ENCODE measurements around the gene CHST13.

DNA sequence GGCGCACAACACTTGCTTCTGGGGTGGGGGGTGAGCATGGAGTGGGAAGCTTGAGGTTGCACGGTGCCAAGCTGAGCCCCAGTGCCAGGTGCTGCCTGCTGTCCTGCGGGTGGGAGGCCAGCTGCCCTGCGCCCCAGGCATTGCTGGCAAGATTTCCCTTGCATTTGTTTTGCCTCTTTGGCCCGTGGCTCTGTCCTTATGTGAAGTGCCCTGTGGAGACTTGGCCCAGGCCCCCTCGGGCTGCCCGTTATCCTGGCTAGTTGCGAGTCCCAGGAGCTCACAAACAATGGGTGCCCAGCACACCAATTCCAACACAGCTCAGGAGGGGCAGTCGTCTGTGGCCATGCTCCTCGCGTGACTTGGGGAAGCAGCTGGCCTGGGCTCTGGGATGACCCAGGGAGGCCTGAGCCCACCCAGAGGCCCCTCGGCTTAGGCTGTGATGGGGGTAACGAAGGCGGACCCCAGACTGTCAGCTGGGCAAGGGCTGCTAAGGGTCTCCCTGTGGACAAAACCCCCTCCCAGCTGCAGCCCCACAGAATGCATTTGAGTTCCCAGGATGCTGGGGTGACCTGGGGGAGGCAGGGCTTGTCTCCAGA, 28.8 kb downstream of the CHST13 start:
- TF ChIP-seq, protein P1, sequence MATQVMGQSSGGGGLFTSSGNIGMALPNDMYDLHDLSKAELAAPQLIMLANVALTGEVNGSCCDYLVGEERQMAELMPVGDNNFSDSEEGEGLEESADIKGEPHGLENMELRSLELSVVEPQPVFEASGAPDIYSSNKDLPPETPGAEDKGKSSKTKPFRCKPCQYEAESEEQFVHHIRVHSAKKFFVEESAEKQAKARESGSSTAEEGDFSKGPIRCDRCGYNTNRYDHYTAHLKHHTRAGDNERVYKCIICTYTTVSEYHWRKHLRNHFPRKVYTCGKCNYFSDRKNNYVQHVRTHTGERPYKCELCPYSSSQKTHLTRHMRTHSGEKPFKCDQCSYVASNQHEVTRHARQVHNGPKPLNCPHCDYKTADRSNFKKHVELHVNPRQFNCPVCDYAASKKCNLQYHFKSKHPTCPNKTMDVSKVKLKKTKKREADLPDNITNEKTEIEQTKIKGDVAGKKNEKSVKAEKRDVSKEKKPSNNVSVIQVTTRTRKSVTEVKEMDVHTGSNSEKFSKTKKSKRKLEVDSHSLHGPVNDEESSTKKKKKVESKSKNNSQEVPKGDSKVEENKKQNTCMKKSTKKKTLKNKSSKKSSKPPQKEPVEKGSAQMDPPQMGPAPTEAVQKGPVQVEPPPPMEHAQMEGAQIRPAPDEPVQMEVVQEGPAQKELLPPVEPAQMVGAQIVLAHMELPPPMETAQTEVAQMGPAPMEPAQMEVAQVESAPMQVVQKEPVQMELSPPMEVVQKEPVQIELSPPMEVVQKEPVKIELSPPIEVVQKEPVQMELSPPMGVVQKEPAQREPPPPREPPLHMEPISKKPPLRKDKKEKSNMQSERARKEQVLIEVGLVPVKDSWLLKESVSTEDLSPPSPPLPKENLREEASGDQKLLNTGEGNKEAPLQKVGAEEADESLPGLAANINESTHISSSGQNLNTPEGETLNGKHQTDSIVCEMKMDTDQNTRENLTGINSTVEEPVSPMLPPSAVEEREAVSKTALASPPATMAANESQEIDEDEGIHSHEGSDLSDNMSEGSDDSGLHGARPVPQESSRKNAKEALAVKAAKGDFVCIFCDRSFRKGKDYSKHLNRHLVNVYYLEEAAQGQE (tag by site-specific recombination; IDR thresholded peaks at IDR 0.05), result no peak
- TF ChIP-seq, protein P2, sequence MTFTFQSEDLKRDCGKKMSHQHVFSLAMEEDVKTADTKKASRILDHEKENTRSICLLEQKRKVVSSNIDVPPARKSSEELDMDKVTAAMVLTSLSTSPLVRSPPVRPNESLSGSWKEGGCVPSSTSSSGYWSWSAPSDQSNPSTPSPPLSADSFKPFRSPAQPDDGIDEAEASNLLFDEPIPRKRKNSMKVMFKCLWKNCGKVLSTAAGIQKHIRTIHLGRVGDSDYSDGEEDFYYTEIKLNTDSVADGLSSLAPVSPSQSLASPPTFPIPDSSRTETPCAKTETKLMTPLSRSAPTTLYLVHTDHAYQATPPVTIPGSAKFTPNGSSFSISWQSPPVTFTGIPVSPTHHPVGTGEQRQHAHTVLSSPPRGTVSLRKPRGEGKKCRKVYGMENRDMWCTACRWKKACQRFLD (tag by site-specific recombination; IDR thresholded peaks at IDR 0.05), result no peak
- TF ChIP-seq, protein P3, sequence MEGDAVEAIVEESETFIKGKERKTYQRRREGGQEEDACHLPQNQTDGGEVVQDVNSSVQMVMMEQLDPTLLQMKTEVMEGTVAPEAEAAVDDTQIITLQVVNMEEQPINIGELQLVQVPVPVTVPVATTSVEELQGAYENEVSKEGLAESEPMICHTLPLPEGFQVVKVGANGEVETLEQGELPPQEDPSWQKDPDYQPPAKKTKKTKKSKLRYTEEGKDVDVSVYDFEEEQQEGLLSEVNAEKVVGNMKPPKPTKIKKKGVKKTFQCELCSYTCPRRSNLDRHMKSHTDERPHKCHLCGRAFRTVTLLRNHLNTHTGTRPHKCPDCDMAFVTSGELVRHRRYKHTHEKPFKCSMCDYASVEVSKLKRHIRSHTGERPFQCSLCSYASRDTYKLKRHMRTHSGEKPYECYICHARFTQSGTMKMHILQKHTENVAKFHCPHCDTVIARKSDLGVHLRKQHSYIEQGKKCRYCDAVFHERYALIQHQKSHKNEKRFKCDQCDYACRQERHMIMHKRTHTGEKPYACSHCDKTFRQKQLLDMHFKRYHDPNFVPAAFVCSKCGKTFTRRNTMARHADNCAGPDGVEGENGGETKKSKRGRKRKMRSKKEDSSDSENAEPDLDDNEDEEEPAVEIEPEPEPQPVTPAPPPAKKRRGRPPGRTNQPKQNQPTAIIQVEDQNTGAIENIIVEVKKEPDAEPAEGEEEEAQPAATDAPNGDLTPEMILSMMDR (tag by site-specific recombination; IDR thresholded peaks at IDR 0.05), result no peak
- TF ChIP-seq ZNF239 (tag by site-specific recombination; IDR thresholded peaks at IDR 0.05), result no peak
- TF ChIP-seq, protein P4, sequence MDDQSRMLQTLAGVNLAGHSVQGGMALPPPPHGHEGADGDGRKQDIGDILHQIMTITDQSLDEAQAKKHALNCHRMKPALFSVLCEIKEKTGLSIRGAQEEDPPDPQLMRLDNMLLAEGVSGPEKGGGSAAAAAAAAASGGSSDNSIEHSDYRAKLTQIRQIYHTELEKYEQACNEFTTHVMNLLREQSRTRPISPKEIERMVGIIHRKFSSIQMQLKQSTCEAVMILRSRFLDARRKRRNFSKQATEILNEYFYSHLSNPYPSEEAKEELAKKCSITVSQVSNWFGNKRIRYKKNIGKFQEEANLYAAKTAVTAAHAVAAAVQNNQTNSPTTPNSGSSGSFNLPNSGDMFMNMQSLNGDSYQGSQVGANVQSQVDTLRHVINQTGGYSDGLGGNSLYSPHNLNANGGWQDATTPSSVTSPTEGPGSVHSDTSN (CRISPR knock-in tag; IDR thresholded peaks at IDR 0.05), result no peak
- TF ChIP-seq, protein P5, sequence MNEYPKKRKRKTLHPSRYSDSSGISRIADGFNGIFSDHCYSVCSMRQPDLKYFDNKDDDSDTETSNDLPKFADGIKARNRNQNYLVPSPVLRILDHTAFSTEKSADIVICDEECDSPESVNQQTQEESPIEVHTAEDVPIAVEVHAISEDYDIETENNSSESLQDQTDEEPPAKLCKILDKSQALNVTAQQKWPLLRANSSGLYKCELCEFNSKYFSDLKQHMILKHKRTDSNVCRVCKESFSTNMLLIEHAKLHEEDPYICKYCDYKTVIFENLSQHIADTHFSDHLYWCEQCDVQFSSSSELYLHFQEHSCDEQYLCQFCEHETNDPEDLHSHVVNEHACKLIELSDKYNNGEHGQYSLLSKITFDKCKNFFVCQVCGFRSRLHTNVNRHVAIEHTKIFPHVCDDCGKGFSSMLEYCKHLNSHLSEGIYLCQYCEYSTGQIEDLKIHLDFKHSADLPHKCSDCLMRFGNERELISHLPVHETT (tag by site-specific recombination; IDR thresholded peaks at IDR 0.05), result no peak
